ENCODE results near the gene MRPS27.

GRCh38 chr5:72225741-72226140 lies 94.3 kb downstream of the MRPS27 start:
- TF ChIP-seq POLR2A (IDR thresholded peaks at IDR 0.05) (no peak), CTCF (IDR thresholded peaks at IDR 0.05) (no peak)
